ENCODE results near the gene AGR3. TPM values are rescaled to one million over a fixed set of nuclear protein-coding genes. Genes with fewer than 3 reads are reported as not detected.

The AGR3 gene
- total and polyA plus RNA-seq, 2 donors (not counting 3 experiments of a cell fraction or from before 2014, with no cell fraction given): not detected

- TF ChIP-seq GATA2 (IDR thresholded peaks at IDR 0.05; ENCODE audit: insufficient read depth, insufficient read length, low read depth, low read length) (no peak), JUN (IDR thresholded peaks at IDR 0.05; ENCODE audit: borderline replicate concordance, insufficient read depth, insufficient read length, low read depth) (no peak), CTCF (IDR thresholded peaks at IDR 0.05; ENCODE audit: extremely low read depth in 1 of 2, insufficient read depth in 1 of 2, low read depth in 1 of 2, low read length in 2 of 2) (no peak), POLR2A (IDR thresholded peaks at IDR 0.05; ENCODE audit: low read depth, low read length) (no peak), EZH2 (IDR thresholded peaks at IDR 0.05; ENCODE audit: borderline replicate concordance, low read depth, low read length, severe bottlenecking) (no peak), POLR2AphosphoS5 (IDR thresholded peaks at IDR 0.05; ENCODE audit: insufficient read depth, low read depth, low read length) (no peak), MYC (IDR thresholded peaks at IDR 0.05; ENCODE audit: low read depth, low read length) (no peak), FOS (IDR thresholded peaks at IDR 0.05; ENCODE audit: borderline replicate concordance, insufficient read depth, low read length) (no peak)
- TF ChIP-seq, protein P1, sequence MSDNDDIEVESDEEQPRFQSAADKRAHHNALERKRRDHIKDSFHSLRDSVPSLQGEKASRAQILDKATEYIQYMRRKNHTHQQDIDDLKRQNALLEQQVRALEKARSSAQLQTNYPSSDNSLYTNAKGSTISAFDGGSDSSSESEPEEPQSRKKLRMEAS (IDR thresholded peaks at IDR 0.05; ENCODE audit: insufficient read depth, insufficient read length): no peak
- dilution Hi-C loops (cut with MboI; ENCODE audit: extremely low pct_ligation_motif_present, low sequenced_read_pairs): no loop called here
Observed at GRCh38 chr7:16815001-16815400, 66.8 kb downstream of the AGR3 start.

More at GRCh38 chr7:16815001-16815400, 66.8 kb downstream of the AGR3 start:
- Histone ChIP-seq H3K4me2 (ENCODE audit: insufficient read depth, low read length) (no peak overlapping the region), H3K9me3 (replicated peaks; ENCODE audit: control insufficient read depth, insufficient read depth, low read length) (no peaks in the 10 kb centered on the region), H3K9ac (replicated peaks; ENCODE audit: extremely low read depth, insufficient read depth, low read length) (no peak overlapping the region), H4K20me1 (replicated peaks; ENCODE audit: control insufficient read depth, extremely low read depth, insufficient read depth, low read length) (no peaks in the 10 kb centered on the region), H3K27me3 (ENCODE audit: control insufficient read depth in 2 of 2, insufficient read depth in 2 of 2, low read length in 2 of 2) (no peaks in the 10 kb centered on the region), H3K9me1 (replicated peaks; ENCODE audit: control insufficient read depth, extremely low read depth, insufficient read depth, low read length) (no peaks in the 10 kb centered on the region), H3K36me3 (ENCODE audit: control insufficient read depth in 2 of 2, extremely low read depth in 1 of 2, insufficient read depth in 2 of 2, low read length in 2 of 2) (no peaks in the 10 kb centered on the region), H2AFZ (ENCODE audit: low read depth, low read length) (no peak overlapping the region), H3K4me1 (ENCODE audit: control insufficient read depth, extremely low read depth, insufficient read depth, low read length) (peaks cover 7% of the 10 kb centered on the region), H3K27ac (ENCODE audit: insufficient read depth, low read depth, low read length) (no peak overlapping the region), H3K79me2 (ENCODE audit: control insufficient read depth, insufficient read depth, low read length) (no peaks in the 10 kb centered on the region), H3K4me3 (replicated peaks in 1 of 3; ENCODE audit: insufficient read depth in 1 of 3, low read depth in 1 of 3, low read length in 3 of 3) (no peak overlapping the region)
- POLR2A ChIA-PET: no interaction called here
- no peak for FAIRE-seq
- DNase-seq (ENCODE audit: low read depth, low spot score): no peak
- no TSS peak for BruUV-seq (replicated peaks)
- CTCF ChIA-PET: interaction anchor here (0.7 kb wide), 1 partner anchor 16 kb away, joined by 3 read pairs; no protein-coding TSS in a partner anchor
- intact Hi-C loops (cut with micrococcal nuclease): no loop called here

All from endothelial cell of umbilical vein (primary cell).